ENCODE measurements around the gene MYCBP.

Gene MYCBP

DNA sequence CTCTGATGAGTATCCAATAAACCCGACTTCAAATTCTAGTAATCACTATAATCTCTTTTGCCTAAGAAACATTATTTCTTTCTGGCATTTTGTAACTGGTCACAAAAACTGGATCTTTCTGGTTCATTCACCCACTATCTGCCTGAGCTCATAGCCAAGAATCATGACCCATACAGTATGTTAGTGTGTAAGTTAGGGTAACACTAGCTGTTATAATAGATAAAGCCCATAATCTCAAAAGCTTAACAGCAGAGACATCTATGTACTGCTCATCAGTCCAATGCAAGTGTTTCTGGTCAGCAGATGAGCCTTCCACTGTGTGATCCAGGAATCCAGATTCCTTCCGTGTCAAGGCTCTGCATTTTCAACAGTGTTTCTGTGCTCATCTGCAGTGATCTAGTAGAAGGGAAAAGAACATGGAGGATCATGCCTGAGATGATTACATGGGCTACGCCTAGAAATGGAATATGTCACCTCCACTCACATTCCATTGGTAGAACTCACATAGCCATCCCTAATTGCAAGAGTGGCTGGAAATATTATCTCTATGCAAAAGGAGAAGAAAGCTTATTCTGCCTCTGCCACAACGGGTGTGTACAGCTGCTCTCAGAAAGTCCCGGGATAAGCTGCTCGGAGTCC is 41.3 kb downstream of the MYCBP start:
- Mint-ChIP-seq H3K9me3 (no peaks in the 10 kb centered on the region), H3K27me3 (peaks cover 28% of the 10 kb centered on the region), H3K4me3 (no peak overlapping the region), H3K4me1 (no peaks in the 10 kb centered on the region), H3K27ac (ENCODE audit: low read depth) (no peak overlapping the region), H3K36me3 (ENCODE audit: insufficient read depth) (no peaks in the 10 kb centered on the region)
- no peak for DNase-seq (ENCODE audit: low spot score in 2 of 2)
- ATAC-seq (replicated peaks; ENCODE audit: extremely low read depth, poor library complexity, severe bottlenecking) = no peak

DNA sequence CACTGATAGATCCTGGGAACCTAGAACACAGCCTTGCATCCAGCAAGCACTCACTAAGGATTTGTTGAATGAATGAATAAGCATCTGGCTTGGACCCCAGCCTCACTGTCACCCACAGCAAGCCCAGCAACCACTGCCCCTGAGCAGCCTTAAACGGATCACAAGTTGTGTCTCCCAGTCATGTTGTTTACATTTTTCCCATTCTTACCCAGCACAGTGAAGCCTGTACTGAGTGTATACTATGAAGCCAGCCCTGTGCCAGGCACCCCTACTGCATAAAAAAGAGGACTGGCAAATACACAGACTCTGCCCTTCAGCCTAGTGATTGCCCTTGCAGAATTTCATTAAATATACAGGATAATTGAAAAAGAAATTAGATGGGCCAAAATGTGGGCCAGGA is 43.8 kb downstream of the MYCBP start:
- no peaks in the 10 kb centered on the region for H3K36me3 Mint-ChIP-seq (ENCODE audit: insufficient read depth)
- peaks cover 53% of the 10 kb centered on the region for H3K27me3 Mint-ChIP-seq
- no peak overlapping the region for H3K27ac Mint-ChIP-seq (ENCODE audit: low read depth)
- no peak overlapping the region for H3K4me3 Mint-ChIP-seq
- no peaks in the 10 kb centered on the region for H3K4me1 Mint-ChIP-seq
- ATAC-seq (replicated peaks; ENCODE audit: extremely low read depth, poor library complexity, severe bottlenecking) (no peak), DNase-seq (ENCODE audit: low spot score in 2 of 2) (no peak)
- H3K9me3 Mint-ChIP-seq = no peaks in the 10 kb centered on the region

DNA sequence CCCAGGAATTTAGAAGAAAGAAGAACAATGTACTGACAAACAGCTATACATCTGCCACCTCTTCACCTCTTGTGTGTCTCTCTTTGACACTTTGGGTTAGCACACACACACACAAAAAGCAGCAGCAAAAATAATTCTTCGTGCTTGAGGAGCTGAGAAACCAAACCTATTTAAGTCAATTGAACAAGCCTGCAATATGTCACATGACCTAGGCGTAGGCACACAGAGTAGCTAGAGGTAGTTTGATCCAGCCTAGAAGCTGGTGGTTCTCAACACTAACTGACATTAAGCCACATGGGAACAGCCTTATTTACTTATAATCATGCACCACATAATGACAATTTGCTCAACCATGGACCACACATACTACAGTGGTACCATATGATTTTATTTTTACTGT is 45.8 kb downstream of the MYCBP start:
- Mint-ChIP-seq H3K9me3 (no peaks in the 10 kb centered on the region), H3K27me3 (peaks cover 66% of the 10 kb centered on the region), H3K4me3 (no peak overlapping the region), H3K27ac (ENCODE audit: low read depth) (no peak overlapping the region), H3K36me3 (ENCODE audit: insufficient read depth) (no peaks in the 10 kb centered on the region), H3K4me1 (no peaks in the 10 kb centered on the region)
- ATAC-seq (replicated peaks; ENCODE audit: extremely low read depth, poor library complexity, severe bottlenecking) (no peak), DNase-seq (ENCODE audit: low spot score in 2 of 2) (no peak)

- DNase-seq (ENCODE audit: low spot score in 2 of 2) (no peak), ATAC-seq (replicated peaks; ENCODE audit: extremely low read depth, poor library complexity, severe bottlenecking) (no peak)
- Mint-ChIP-seq H3K4me1 (no peaks in the 10 kb centered on the region), H3K9me3 (no peaks in the 10 kb centered on the region), H3K36me3 (ENCODE audit: insufficient read depth) (no peaks in the 10 kb centered on the region), H3K27ac (ENCODE audit: low read depth) (no peak overlapping the region), H3K27me3 (peaks cover 70% of the 10 kb centered on the region), H3K4me3 (no peak overlapping the region)
Measured at GRCh38 chr1:38826886-38827285, 46.3 kb downstream of the MYCBP start.

GRCh38 chr1:38826262-38826661 is 46.9 kb downstream of the MYCBP start:
- ATAC-seq (replicated peaks; ENCODE audit: extremely low read depth, poor library complexity, severe bottlenecking) (no peak), DNase-seq (ENCODE audit: low spot score in 2 of 2) (no peak)
- Mint-ChIP-seq H3K4me3 (no peak overlapping the region), H3K4me1 (no peaks in the 10 kb centered on the region), H3K27me3 (peaks cover 76% of the 10 kb centered on the region), H3K27ac (ENCODE audit: low read depth) (no peak overlapping the region), H3K36me3 (ENCODE audit: insufficient read depth) (no peaks in the 10 kb centered on the region), H3K9me3 (no peaks in the 10 kb centered on the region)

GRCh38 chr1:38820860-38821259 is 52.3 kb downstream of the MYCBP start:
- Mint-ChIP-seq H3K27ac (ENCODE audit: low read depth) (no peak overlapping the region), H3K4me1 (no peaks in the 10 kb centered on the region), H3K9me3 (no peaks in the 10 kb centered on the region), H3K27me3 (peaks cover 80% of the 10 kb centered on the region), H3K36me3 (ENCODE audit: insufficient read depth) (no peaks in the 10 kb centered on the region), H3K4me3 (no peak overlapping the region)
- DNase-seq (ENCODE audit: low spot score in 2 of 2) (no peak), ATAC-seq (replicated peaks; ENCODE audit: extremely low read depth, poor library complexity, severe bottlenecking) (no peak)

DNA sequence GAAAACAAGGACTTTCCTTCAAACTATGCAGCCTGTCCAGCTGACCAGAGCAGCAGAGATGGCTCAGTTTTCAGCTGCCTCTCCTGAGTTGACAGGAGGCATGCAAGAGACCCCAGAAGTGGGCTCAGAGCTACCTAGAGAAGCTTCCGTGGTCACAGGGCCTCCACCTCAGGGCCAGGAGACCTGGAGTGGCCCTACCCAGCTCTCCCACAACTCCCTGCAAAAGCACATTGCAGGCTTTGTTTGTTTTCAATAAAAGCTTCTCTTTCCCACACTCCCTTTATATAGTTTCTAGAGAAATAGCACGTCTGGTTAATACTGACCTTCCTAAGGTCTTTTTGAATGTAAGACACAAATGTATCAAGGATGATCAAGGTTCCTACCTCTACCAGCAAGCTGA is 53.6 kb downstream of the MYCBP start:
- peaks cover 80% of the 10 kb centered on the region for H3K27me3 Mint-ChIP-seq
- no peaks in the 10 kb centered on the region for H3K9me3 Mint-ChIP-seq
- no peaks in the 10 kb centered on the region for H3K4me1 Mint-ChIP-seq
- H3K4me3 Mint-ChIP-seq = no peak overlapping the region
- H3K36me3 Mint-ChIP-seq (ENCODE audit: insufficient read depth) = no peaks in the 10 kb centered on the region
- no peak overlapping the region for H3K27ac Mint-ChIP-seq (ENCODE audit: low read depth)
- DNase-seq (ENCODE audit: low spot score in 2 of 2) (no peak), ATAC-seq (replicated peaks; ENCODE audit: extremely low read depth, poor library complexity, severe bottlenecking) (no peak)

DNA sequence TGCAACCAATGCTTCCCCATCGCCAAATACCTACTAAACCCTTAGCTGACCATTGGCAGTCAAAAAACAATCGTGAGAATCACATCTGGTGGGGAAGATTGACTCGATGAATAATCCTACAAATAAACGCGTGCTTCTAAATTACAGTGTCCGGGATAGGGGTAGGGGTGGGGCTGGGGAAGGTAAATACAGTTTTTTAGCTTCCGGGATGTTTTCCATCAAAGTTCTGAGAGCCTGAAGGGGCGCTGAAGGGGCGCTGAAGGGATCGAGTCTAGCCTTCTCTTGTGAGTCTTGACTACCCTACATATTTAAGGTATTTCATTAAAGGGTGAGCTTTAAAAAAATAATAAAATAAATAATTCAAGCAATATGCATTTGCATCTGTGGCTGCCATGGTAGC is 54.1 kb downstream of the MYCBP start:
- H3K4me3 Mint-ChIP-seq = no peak overlapping the region
- DNase-seq (ENCODE audit: low spot score in 2 of 2) (no peak), ATAC-seq (replicated peaks; ENCODE audit: extremely low read depth, poor library complexity, severe bottlenecking) (no peak)
- no peaks in the 10 kb centered on the region for H3K9me3 Mint-ChIP-seq
- H3K27ac Mint-ChIP-seq (ENCODE audit: low read depth) = no peak overlapping the region
- no peaks in the 10 kb centered on the region for H3K4me1 Mint-ChIP-seq
- H3K27me3 Mint-ChIP-seq = peaks cover 80% of the 10 kb centered on the region
- no peaks in the 10 kb centered on the region for H3K36me3 Mint-ChIP-seq (ENCODE audit: insufficient read depth)

DNA sequence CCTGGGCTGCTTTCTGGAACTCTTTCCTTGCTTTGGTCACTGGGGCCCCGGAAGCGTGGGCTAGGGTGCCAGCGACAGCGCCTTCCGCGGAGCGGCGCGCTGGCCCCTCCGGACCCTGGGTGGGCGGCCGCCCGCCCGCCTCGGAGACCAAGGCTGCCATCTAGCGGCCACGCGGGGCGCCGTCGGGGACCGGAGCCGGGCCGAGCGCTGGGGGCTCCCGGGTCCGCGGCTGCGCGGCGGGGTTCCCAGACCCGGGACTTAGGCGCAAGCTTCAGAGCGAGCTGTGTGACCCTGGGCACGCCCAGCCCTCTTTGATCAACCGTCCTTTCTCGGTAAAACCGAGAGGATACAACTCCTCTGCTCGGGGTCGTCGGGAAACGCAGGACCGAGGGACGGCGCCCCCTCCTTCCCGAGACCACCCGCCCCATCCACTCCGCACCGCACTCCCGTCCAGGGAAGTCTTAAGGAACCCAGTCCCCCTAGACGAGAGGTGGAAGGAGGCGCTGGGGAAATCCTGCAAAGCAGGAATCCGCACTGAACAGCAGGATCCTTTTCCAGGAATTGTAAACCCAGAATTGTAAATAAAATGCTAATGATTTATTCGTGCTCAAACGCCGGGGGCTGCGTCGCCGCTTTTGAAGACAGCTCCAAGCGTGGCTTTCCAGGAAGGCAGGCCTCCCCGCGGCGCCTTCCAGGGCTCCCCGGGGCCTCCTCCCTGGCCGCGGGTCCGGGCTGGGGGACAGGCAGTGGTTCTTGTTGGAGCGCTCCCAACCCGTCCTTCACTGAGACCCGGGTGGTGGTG is 54.8 kb downstream of the MYCBP start:
- DNase-seq (ENCODE audit: low spot score in 2 of 2) = peak; percentile 16 to 21
- ATAC-seq (replicated peaks; ENCODE audit: extremely low read depth, poor library complexity, severe bottlenecking) = no peak
- Mint-ChIP-seq H3K27ac (ENCODE audit: low read depth) (no peak overlapping the region), H3K9me3 (no peaks in the 10 kb centered on the region), H3K4me3 (no peak overlapping the region), H3K4me1 (no peaks in the 10 kb centered on the region), H3K27me3 (peaks cover 85% of the 10 kb centered on the region), H3K36me3 (ENCODE audit: insufficient read depth) (no peaks in the 10 kb centered on the region)

GRCh38 chr1:38817267-38818174 is 55.6 kb downstream of the MYCBP start:
- no peaks in the 10 kb centered on the region for H3K9me3 Mint-ChIP-seq
- no peak for DNase-seq (ENCODE audit: low spot score in 2 of 2)
- ATAC-seq (replicated peaks; ENCODE audit: extremely low read depth, poor library complexity, severe bottlenecking) = no peak
- H3K36me3 Mint-ChIP-seq (ENCODE audit: insufficient read depth) = no peaks in the 10 kb centered on the region
- no peaks in the 10 kb centered on the region for H3K4me1 Mint-ChIP-seq
- H3K4me3 Mint-ChIP-seq = no peak overlapping the region
- no peak overlapping the region for H3K27ac Mint-ChIP-seq (ENCODE audit: low read depth)
- peaks cover 87% of the 10 kb centered on the region for H3K27me3 Mint-ChIP-seq

GRCh38 chr1:38815903-38816627 is 57.1 kb downstream of the MYCBP start:
- no peak overlapping the region for H3K27ac Mint-ChIP-seq (ENCODE audit: low read depth)
- no peak for ATAC-seq (replicated peaks; ENCODE audit: extremely low read depth, poor library complexity, severe bottlenecking)
- H3K4me1 Mint-ChIP-seq = no peaks in the 10 kb centered on the region
- H3K27me3 Mint-ChIP-seq = peaks cover 87% of the 10 kb centered on the region
- H3K4me3 Mint-ChIP-seq = no peak overlapping the region
- no peaks in the 10 kb centered on the region for H3K9me3 Mint-ChIP-seq
- no peaks in the 10 kb centered on the region for H3K36me3 Mint-ChIP-seq (ENCODE audit: insufficient read depth)
- no peak for DNase-seq (ENCODE audit: low spot score in 2 of 2)

DNA sequence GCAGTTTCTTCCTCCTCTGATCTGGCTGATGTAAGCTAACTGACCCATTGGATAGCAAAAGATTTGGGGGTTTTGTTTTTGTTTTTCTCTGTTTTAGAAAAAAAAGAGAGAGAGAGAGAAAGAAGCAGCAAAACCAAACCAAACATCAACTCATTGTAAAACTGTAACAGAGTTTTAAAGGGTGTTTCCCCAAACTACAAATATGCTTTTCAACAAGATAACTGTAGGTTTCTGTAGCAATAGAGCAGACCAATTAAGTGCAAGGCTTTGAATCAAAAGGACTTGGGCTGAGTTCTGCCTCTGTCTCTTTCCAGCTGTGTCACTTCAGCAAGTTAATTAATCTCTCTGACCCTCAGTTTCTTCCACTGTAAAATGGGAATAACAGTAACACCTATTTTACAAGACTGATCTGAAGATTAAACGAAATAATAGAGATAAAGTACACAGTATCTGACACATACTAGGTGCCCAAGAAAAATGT is 58.1 kb downstream of the MYCBP start:
- Mint-ChIP-seq H3K27me3 (peaks cover 87% of the 10 kb centered on the region), H3K4me1 (no peaks in the 10 kb centered on the region), H3K9me3 (no peaks in the 10 kb centered on the region), H3K4me3 (no peak overlapping the region), H3K36me3 (ENCODE audit: insufficient read depth) (no peaks in the 10 kb centered on the region), H3K27ac (ENCODE audit: low read depth) (no peak overlapping the region)
- ATAC-seq (replicated peaks; ENCODE audit: extremely low read depth, poor library complexity, severe bottlenecking) = no peak
- DNase-seq (ENCODE audit: low spot score in 2 of 2) = no peak
